ENCODE measurements around the gene EFS. TPM values are rescaled to one million over a fixed set of nuclear protein-coding genes. Genes with fewer than 3 reads are reported as not detected.

The EFS gene
- total and polyA plus RNA-seq, 12 donors = 1.1 to 6.0 (median 2.3) TPM

DNA sequence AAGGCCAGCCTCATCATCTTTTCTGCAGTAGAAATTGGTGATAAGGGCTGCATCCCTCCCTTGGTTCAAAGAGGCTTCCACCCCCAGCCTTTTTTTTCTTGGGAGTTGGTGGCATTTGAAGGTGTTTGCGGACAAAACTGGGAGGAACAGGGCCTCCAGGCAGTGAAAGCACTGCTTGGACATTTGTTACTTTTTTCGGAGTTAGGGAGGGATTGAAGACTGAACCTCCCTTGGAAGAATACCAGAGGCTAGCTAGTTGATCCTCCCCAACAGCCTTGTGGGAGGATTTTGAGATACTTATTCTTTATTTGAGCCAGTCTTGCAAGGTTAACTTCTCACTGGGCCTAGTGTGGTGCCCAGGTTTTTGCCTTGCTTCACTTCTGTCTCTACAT lies 40.5 kb downstream of the EFS start:
- no peak overlapping the region for H3K27ac ChIP-seq
- DNase-seq = no peak
- WGBS, 2 donors = 69 to 72% methylated on average over 2 of the region's 2 CpGs
- TF ChIP-seq, protein P1, sequence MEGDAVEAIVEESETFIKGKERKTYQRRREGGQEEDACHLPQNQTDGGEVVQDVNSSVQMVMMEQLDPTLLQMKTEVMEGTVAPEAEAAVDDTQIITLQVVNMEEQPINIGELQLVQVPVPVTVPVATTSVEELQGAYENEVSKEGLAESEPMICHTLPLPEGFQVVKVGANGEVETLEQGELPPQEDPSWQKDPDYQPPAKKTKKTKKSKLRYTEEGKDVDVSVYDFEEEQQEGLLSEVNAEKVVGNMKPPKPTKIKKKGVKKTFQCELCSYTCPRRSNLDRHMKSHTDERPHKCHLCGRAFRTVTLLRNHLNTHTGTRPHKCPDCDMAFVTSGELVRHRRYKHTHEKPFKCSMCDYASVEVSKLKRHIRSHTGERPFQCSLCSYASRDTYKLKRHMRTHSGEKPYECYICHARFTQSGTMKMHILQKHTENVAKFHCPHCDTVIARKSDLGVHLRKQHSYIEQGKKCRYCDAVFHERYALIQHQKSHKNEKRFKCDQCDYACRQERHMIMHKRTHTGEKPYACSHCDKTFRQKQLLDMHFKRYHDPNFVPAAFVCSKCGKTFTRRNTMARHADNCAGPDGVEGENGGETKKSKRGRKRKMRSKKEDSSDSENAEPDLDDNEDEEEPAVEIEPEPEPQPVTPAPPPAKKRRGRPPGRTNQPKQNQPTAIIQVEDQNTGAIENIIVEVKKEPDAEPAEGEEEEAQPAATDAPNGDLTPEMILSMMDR (IDR thresholded peaks at IDR 0.05) = no peak
- intact Hi-C loops (cut with DNase I) = loop anchor here in 9 of 10 donors (5.0 to 10.0 kb wide), 5 partner anchors 140 to 240 kb away; partner anchors contain the start of genes NGDN (in 6 of the 9), THTPA (in 4 of the 9), AP1G2 (in 2 of the 9) and ZFHX2 (in 2 of the 9)
- H3K9me3 ChIP-seq = no peaks in the 10 kb centered on the region
- H3K4me1 ChIP-seq = peaks cover 6 to 29% (median 21%) of the 10 kb centered on the region in 9 donors
- no peak overlapping the region for H3K4me3 ChIP-seq
- H3K27me3 ChIP-seq = no peaks in the 10 kb centered on the region
- ATAC-seq = no peak
- peaks cover 0 to 40% (median 24%) of the 10 kb centered on the region in 9 donors for H3K36me3 ChIP-seq

DNA sequence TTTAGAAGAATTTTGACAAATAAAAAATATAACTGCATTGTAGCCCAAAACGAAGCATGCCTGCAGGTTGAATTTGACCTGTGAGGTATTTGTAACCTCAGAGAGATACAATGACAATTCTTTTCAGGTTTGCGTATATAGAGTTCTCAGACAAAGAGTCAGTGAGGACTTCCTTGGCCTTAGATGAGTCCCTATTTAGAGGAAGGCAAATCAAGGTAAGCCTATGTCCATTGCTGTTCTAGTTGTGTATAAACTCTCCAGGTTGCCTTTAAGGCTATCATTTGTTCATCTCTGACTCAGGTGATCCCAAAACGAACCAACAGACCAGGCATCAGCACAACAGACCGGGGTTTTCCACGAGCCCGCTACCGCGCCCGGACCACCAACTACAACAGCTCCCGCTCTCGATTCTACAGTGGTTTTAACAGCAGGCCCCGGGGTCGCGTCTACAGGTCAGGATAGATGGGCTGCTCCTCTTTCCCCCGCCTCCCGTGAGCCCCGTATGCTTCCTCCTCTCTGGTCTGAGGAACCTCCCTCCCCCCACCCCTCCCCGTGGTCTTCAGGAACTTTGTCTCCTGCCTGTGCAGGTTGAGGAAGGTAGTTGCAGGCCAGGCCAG lies 41.0 kb downstream of the EFS start:
- no peaks in the 10 kb centered on the region for H3K27me3 ChIP-seq
- H3K36me3 ChIP-seq = peaks cover 0 to 40% (median 24%) of the 10 kb centered on the region in 9 donors
- TF ChIP-seq, protein P1 (IDR thresholded peaks at IDR 0.05) = no peak
- WGBS, 2 donors = 82 to 84% methylated on average over 18 of the region's 18 CpGs
- no peaks in the 10 kb centered on the region for H3K9me3 ChIP-seq
- no peak for DNase-seq
- H3K4me3 ChIP-seq = no peak overlapping the region
- no peak for ATAC-seq
- no peak overlapping the region for H3K27ac ChIP-seq
- peaks cover 6 to 29% (median 21%) of the 10 kb centered on the region in 9 donors for H3K4me1 ChIP-seq
- intact Hi-C loops (cut with DNase I) = loop anchor here in 9 of 10 donors (5.0 to 10.0 kb wide), 5 partner anchors 141 to 241 kb away; partner anchors contain the start of genes NGDN (in 6 of the 9), THTPA (in 4 of the 9), AP1G2 (in 2 of the 9) and ZFHX2 (in 2 of the 9)

DNA sequence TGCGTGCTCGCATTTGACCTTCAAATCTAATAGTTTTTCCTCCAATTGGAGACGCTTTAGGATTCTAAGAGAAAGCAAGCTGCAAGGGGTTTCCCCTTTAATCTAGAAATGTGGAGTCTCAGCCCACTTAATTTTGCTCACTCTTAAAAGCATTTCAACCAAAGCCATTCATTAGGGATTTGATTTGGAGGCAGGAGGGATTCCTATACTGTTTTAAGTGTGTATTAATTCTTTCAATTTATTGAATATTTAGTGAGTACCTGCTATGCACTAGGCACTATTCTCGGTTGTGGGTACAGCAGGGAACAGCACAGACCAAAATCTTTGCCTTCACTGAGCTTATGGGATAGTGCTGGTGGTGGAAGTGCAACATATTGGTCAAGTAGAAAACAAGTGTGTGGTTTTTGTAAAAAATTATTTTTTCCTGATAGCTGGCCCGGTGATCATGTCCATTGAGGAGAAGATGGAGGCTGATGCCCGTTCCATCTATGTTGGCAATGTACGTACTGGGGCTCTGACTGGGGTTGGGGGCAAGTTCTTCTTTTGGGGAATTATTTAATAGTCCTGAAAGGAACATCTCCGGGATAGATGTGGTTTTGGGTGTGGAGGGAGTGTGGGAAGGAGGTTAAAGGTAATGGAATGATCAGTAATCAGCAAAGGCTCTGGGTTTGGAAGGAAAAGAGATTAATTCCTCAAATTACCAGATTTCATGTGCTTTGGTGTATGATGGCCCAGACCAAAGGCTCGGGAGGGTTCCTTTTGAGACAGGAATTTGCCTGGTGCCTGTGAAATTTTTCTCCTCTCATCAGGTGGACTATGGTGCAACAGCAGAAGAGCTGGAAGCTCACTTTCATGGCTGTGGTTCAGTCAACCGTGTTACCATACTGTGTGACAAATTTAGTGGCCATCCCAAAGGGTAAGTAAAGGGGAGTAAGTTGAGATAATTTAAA lies 42.1 kb downstream of the EFS start:
- TF ChIP-seq, protein P1 (IDR thresholded peaks at IDR 0.05) = no peak
- intact Hi-C loops (cut with DNase I) = loop anchor here in 9 of 10 donors (5.0 to 10.0 kb wide), 5 partner anchors 142 to 242 kb away; partner anchors contain the start of genes NGDN (in 6 of the 9), THTPA (in 4 of the 9), AP1G2 (in 2 of the 9) and ZFHX2 (in 2 of the 9)
- H3K27me3 ChIP-seq = no peaks in the 10 kb centered on the region
- H3K4me3 ChIP-seq = peak overlapping the region; percentile 80 to 96 (median 90)
- peak overlapping the region in 8 of 10 donors; percentile 4 to 99 (median 96) for H3K27ac ChIP-seq
- ATAC-seq (no peak), DNase-seq (no peak)
- WGBS, 2 donors = 47 to 48% methylated on average over 10 of the region's 10 CpGs
- H3K36me3 ChIP-seq = peaks cover 0 to 42% (median 24%) of the 10 kb centered on the region in 9 donors
- peaks cover 6 to 27% (median 21%) of the 10 kb centered on the region in 9 donors for H3K4me1 ChIP-seq
- H3K9me3 ChIP-seq = no peaks in the 10 kb centered on the region
